HUDEP-2 (cell line): ENCODE data around the gene METRNL.

Experiments used
- DNase-seq, 76 experiments: peaks; one replicate each; lab custom pipeline; 2025; ENCODE audit not compliant: unreplicated experiment in 76 of 76; lab: John Stamatoyannopoulos, UW

METRNL gene

GRCh38 chr17:83103943-83104311, 24.5 kb downstream of the METRNL start:
- DNase-seq: no peak

DNA sequence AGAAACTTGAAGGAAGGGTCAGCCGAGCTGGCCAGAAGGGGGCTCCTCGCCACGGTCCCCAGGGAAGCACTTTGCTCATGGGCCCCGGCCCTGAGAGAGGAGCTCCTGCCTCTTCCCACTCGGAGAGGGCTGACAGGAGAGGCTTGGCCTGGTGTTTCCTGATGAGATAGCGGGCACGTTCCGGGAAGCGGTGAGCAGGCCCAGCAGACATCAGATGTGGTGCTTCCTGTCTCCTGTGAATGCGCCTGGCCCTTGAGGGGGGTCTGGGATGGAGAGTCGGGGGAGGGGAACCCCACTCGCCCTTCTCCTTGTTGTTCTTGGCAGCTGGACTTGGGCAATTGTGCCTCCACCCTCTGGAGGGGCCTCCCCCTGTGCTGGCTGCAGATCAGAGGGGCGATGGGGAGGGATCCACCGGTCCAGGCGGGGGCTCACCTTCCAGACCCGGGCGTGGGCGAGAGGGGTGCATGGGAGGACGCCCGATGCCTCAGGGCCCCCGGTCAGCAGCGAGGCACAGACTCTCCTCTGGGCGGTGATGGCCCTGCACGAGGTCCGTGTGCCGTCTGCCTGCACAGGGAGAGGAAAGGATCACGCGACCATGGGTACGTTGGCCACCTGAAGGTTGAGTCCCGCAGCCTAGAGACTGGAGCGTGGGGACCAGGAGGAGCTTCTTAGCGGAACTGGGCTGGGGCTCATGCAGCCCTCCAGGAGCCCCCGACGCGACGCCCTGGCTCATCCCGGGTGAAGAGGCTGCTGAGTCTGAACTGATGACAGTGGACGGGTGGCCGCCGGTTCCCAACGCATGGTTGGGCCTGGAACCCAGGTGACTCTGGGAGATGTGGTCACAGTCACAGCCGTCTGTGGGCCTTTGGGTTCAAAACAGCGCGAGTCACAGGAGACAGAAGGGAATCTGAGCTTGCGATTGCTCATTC, 25.4 kb downstream of the METRNL start:
- no peak for DNase-seq

GRCh38 chr17:83105512-83105911, 26.1 kb downstream of the METRNL start:
- no peak for DNase-seq

- DNase-seq: no peak
Observed at GRCh38 chr17:83106056-83106588, 26.7 kb downstream of the METRNL start.

DNA sequence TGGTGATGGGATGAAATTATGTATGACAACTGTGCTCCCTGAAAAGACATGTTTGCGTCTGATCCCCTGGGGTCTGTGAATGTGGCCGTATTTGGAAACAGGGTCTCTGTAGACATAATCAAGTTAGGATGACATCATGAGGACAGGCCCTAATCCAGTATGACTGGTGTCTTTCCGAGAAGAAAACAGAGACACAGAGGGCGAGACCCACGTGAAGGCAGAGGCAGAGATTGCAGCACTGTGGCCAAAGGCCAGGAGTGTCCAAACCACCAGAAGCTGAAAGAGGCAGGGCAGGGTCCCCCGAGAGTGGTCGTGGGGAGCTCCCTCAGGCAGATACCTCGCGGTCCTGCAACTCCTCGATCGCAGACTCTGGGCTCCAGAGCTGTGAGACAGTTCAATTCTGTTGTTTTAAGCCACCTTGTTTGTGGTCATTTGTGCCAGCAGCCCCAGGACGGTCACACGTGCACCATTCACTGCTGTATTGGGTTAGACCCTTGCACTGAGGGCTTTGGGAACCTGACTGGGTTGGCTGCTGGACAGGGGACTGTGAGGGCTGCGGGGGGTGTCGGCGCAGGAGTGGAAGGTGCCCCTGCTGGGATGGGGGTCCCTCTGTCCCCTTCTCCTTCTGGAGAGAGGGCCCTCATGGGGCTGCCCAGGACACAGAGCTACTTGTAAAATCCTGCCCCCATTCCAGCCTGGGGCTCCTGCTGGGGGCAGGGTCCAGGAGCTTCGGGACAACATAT, 27.7 kb downstream of the METRNL start:
- DNase-seq: no peak

GRCh38 chr17:83107656-83108048, 28.2 kb downstream of the METRNL start:
- no peak for DNase-seq

DNA sequence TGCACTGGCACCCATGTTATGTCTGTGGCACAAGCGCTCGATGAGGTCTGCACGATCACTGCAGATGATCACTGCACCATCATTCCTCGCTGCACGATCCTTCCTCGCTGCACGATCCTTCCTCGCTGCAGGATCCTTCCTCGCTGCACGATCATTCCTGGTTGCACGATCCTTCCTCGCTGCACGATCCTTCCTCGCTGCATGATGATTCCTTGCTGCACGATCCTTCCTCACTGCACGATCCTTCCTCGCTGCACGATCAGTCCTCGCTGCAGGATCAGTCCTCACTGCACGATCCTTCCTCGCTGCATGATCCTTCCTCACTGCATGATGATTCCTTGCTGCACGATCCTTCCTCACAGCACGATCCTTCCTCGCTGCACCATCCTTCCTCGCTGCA, 29.3 kb downstream of the METRNL start:
- no peak for DNase-seq

DNA sequence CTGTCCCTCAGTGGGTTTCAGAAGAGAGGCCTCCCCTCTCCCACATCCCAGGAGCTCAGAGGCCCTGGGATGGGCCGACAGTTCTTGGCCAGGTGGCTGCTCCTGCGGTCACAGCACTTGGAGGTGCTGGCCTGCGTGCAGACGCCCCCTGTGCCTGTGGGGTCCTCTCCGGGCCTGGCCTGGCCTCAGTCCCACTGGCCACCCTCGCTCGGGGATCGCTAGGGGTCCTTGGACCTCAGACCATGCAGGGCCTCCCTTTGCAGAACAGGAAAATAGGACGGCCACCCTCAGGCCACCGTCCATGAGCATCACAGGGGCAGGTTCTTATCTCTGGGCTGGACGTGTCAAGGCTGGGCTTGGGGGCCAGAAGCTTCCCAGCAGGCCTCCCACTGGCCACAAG, 30.0 kb downstream of the METRNL start:
- DNase-seq: no peak

GRCh38 chr17:83109793-83110645, 30.6 kb downstream of the METRNL start:
- DNase-seq: no peak

GRCh38 chr17:83110735-83111134, 31.3 kb downstream of the METRNL start:
- DNase-seq: no peak

- DNase-seq: no peak
Observed at GRCh38 chr17:83111516-83112282, 32.3 kb downstream of the METRNL start.

- no peak for DNase-seq
Observed at GRCh38 chr17:83113381-83113780, 34.0 kb downstream of the METRNL start.

GRCh38 chr17:83113792-83114191, 34.4 kb downstream of the METRNL start:
- no peak for DNase-seq

DNA sequence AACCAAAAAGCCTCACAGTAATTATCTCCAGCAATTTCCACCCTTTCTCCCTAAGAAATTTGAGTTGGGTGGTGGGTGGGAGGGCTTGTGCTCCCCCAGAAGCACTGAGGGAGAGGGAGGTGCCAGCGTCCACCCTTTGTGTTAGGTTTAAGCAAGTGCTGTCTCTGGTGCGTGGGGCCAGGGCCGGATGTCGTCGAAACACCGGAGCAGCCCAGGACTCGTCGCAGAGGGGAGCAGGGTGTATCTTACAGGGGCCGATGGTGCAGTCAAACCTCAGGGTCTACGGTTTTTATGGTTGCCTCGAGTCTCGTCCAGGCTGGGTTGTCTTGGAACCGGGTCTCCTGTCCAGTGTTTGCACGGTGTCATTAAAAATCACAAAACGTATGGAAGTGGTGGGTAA, 35.3 kb downstream of the METRNL start:
- DNase-seq: no peak

DNA sequence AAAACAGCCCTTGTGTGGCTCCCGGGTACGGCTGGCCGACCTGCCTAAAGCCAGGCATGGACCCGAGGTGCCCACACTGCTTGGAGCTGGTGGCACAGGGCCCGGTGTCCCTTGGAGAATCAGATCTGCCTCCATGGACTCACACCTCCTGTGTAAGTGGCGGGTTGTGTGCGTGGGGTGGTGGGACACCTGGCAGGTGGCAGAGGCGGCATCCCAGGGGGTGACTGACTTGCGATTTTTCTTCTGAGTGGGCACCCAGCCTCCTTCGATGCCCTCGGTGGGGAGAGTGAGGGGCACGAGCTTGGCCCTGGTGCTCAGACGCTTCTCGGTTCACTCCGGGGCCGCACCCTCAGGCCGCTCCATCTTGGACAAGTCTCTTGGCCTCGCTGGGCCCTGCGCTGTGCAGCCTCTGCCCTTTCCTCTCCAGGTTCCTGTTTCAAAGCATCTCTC, 35.8 kb downstream of the METRNL start:
- DNase-seq: no peak

DNA sequence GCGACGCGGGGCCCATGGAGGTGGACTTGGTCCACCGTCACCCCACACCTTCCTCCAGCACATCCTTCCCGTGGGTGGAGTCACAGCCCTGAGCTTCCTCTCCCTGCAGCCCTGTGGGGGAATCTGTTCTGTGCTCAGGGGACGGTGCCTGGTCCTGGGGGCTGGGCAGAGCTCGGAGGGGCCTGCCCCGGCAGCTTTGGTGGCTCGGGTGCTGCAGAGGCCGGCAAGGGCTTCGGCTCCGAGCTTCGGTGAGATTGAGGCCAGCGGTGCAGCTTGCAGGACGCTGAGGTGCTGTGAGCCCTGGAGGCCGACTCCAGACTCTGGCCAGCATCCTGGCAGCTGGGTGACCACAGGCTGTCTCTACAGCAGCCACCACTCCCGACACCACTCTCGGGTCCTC, 36.4 kb downstream of the METRNL start:
- no peak for DNase-seq

GRCh38 chr17:83116311-83116771, 36.9 kb downstream of the METRNL start:
- no peak for DNase-seq

DNA sequence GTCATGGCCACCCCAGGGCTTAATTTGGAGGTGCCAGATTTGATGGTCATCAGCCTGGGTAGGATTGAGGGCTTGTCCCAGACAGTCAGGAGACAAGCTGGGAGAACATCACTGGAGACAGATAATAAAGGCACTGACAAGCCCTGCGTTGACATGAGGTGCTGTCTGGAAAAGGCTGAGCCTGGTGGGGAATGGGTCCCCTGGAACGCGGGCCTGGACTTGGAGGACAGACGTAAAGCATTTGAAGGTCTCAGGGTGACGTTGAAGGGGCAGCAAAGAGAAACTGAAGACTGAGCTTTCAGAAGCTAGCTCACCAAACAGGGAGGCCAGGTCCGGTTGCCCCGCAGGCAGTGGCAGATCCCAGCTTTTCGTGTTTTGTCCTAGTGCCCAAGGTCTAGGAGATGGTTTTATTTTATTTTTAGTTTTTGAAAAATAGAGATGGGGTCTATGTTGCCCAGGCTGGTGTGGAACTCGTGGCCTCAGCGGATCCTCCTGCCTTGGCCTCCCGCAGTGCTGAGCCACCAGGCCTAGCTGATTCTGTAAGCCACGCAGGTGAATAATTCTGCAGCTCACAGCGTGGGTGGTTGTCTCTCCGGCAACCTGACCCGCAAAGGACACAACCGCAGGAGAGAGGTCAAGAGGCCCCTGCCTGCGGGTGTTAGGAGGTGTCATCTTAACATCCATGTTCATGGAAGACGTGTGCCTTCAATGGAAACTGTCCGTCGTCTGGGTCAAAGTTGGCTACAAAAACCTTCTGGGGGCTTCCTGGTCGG, 37.6 kb downstream of the METRNL start:
- DNase-seq: no peak

DNA sequence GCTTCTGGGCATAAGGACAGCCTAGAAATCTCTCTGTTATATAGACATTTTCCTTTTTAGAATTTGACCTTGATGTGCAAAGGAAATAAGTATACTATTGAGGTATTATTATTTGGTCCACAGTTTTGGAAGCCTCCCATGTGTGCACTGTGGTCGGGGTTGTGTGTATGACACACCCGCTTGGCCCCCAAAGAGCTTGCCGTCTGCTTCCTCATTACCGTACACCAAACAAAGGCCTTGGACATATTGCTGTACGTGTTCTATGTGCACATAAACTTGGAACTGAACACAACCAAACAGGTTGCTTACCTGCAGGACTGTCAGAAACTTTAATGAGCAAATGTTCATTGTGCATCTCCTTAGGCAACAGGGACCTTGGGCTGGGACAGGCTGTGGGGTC, 38.2 kb downstream of the METRNL start:
- DNase-seq: no peak
